Tibial nerve (tissue), 4 donors: ENCODE results near the gene SLC25A44.

Source experiments
- EP300 ChIP-seq, 2 donors: sonication (generic); formaldehyde crosslinking; IDR thresholded peaks; one replicate each; pipeline ENCODE4 v1.6.1; 2017; ENCODE audit warnings: antibody characterized with exemption in 2 of 2, mild to moderate bottlenecking in 1 of 2
- POLR2A ChIP-seq, 2 donors: fragments of 450-650 bp; IDR thresholded peaks; one replicate each; pipeline ENCODE4 v1.6.1; 2017; ENCODE audit warnings: antibody characterized with exemption in 2 of 2, mild to moderate bottlenecking in 2 of 2, moderate library complexity in 2 of 2
- TF ChIP-seq, protein P1 (sequence below), 5 experiments: fragments of 200-600 bp in 3 of 5; fragments of 450-650 bp in 2 of 5; sonication (generic) in 3 of 5; IDR thresholded peaks; one replicate each; pipeline ENCODE4 v1.5.1; 2016 to 2019; ENCODE audit warnings: antibody characterized with exemption in 5 of 5, mild to moderate bottlenecking in 3 of 5, moderate library complexity in 2 of 5

DNA sequence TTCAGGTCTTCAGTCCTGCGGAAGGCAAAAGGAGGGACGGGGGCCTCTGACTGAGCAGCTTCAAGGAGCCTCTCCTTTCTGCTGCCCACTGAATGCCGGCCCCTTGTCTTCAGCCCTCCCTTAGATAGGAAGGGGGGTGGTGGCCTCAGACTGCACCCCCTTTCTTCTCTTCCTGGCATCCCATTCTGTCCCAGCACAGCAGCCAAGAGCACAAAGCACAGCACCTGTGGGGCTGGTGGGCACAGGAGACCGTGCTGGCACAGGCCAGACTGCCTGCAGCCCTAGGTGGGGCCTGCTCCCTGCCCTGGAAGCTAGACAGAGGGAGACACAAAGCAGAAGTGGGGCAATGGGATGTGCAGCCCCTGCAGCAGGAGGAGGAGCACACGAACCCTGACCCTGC is 55.7 kb downstream of the SLC25A44 start:
- TF ChIP-seq, protein P1, sequence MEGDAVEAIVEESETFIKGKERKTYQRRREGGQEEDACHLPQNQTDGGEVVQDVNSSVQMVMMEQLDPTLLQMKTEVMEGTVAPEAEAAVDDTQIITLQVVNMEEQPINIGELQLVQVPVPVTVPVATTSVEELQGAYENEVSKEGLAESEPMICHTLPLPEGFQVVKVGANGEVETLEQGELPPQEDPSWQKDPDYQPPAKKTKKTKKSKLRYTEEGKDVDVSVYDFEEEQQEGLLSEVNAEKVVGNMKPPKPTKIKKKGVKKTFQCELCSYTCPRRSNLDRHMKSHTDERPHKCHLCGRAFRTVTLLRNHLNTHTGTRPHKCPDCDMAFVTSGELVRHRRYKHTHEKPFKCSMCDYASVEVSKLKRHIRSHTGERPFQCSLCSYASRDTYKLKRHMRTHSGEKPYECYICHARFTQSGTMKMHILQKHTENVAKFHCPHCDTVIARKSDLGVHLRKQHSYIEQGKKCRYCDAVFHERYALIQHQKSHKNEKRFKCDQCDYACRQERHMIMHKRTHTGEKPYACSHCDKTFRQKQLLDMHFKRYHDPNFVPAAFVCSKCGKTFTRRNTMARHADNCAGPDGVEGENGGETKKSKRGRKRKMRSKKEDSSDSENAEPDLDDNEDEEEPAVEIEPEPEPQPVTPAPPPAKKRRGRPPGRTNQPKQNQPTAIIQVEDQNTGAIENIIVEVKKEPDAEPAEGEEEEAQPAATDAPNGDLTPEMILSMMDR (IDR thresholded peaks at IDR 0.05): no peak
- TF ChIP-seq POLR2A (IDR thresholded peaks at IDR 0.05) (no peak), EP300 (IDR thresholded peaks at IDR 0.05) (no peak)
